GM12801 (cell line): ENCODE results near the gene DNAJB4.

ENCODE experiments used
- TF ChIP-seq, protein P1 (sequence below): IDR thresholded peaks from one replicate; pipeline ENCODE4 v1.5.1; 2011; ENCODE audit warnings: control low read depth; ENCODE audit not compliant: insufficient read length; ENCODE audit errors: extremely low read depth

The DNAJB4 gene

DNA sequence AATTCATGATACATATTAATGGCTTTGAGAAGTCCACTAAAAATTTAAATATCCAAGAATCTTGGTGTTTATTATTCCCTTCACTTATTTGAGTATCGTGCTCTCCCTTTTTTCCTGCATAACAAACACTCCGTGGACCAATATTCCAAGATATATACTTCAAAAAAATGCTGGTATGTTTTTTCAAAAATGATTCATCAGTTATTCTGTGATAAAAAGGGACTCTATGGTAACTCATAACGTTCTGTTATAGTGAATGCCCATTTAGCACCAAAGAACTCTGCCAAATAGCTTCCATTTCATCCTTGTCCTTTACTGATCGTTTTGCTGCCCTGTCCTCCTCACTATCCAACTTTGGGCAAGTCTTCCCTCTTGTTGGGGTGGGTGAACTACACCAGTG lies 53.9 kb downstream of the DNAJB4 start:
- TF ChIP-seq, protein P1, sequence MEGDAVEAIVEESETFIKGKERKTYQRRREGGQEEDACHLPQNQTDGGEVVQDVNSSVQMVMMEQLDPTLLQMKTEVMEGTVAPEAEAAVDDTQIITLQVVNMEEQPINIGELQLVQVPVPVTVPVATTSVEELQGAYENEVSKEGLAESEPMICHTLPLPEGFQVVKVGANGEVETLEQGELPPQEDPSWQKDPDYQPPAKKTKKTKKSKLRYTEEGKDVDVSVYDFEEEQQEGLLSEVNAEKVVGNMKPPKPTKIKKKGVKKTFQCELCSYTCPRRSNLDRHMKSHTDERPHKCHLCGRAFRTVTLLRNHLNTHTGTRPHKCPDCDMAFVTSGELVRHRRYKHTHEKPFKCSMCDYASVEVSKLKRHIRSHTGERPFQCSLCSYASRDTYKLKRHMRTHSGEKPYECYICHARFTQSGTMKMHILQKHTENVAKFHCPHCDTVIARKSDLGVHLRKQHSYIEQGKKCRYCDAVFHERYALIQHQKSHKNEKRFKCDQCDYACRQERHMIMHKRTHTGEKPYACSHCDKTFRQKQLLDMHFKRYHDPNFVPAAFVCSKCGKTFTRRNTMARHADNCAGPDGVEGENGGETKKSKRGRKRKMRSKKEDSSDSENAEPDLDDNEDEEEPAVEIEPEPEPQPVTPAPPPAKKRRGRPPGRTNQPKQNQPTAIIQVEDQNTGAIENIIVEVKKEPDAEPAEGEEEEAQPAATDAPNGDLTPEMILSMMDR, result no peak

DNA sequence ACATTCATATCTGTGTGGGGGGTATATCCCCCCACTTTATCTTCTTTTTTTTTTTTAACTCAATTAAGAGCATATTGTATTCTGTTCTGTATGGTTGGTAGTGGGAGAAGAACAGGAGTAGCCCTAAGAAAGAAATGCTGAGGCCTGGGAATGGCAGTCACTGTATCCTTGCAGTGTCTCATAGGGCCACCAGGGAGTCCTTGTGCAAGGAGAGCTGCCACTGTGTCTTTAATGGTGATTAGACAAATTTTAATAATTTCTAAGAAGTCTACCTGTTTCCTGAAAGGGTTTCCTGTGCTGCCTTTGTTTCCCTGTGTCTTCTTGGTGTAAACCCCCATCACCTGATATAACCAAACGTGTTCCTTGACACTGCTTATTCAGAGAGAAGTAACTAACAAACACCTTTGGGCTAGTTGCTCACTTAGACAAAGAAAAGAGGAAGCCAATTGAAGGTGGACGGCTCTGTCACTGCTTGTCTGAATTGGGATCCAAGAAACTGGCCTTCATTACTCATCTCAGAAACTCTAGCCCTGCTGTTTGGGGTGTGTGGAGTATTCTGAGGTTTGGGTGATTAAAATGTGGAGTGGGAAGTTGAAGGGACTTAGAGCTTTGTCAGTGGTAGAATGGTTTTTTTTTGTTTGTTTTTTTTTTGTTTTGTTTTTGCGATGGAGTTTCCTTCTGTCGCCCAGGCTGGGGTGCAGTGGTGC lies 56.3 kb downstream of the DNAJB4 start:
- TF ChIP-seq, protein P1, result no peak

DNA sequence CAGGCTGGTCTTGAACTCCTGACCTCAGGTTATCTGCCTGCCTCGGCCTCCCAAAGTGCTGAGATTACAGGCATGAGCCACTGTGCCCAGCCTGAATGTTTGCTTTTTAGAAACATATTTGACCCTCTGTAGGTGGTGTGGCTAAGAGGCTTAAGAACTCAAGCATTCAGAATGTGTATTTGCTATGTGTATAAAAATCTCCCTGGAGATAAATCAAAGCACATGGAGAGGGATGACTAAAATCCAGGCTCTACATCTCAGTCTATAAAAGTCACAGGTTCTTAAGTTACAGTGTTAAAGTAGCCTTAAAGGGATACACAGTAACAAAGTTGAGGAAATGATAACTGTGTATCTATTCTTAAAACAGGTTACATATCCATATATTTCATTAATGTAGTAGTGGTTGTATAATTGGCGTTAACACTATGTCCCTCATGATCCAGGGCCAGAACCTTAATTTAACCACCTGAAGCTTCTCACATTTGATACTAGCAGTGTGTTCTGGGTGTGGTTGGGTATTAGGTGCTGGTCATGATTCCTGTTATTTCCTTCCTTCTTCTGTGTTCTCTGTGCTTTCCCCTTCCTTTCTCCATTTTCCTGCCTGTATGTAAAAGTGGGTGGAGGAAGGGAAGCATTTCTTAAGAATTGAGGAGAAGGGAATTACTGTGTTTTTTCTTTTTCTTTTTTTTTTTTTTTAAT lies 57.2 kb downstream of the DNAJB4 start:
- TF ChIP-seq, protein P1, result no peak
